HCT116 (cell line): Measurements from ENCODE around the gene POLK. TPM values are rescaled to one million over a fixed set of nuclear protein-coding genes. Genes with fewer than 3 reads are reported as not detected.

Experiments used
- ATAC-seq: fragments of 200-7000 bp; cut with Tn5 transposase; 2 replicates; pipeline ENCODE4 v1.9.1; 2020; ENCODE audit warnings: mild to moderate bottlenecking, moderate library complexity
- BruUV-seq: library from RNA; stranded (reverse); fragments of 400-500 nt; replicated peaks from 2 replicates; lab custom pipeline; 2021; lab: Mats Ljungman, UMichigan
- CTCF ChIA-PET: fragments of 300-600 bp; sonication (Branson Sonifier 250); formaldehyde crosslinking; loops from one replicate; lab custom pipeline; 2021; ENCODE audit warnings: antibody characterized with exemption; lab: Charles Lee
- POLR2A ChIA-PET: fragments of 300-600, 350-600 bp; sonication (Branson Sonifier 250); formaldehyde crosslinking; loops from one replicate; lab custom pipeline; 2021; ENCODE audit warnings: antibody characterized with exemption; lab: Charles Lee
- RAD21 ChIA-PET, 2 experiments: fragments of 300-600 bp; sonication (Branson Sonifier 250); formaldehyde crosslinking; loops; one replicate each; lab custom pipeline; 2023; ENCODE audit warnings: low total read pairs in 2 of 2; ENCODE audit not compliant: uncharacterized antibody in 2 of 2, unreplicated experiment in 2 of 2, low non-redundant PET in 1 of 2; lab: Charles Lee
- DNase-seq: peaks from one replicate; pipeline ENCODE4 v3.0.0-alpha.2; 2010; ENCODE audit warnings: low read depth, low spot score
- H2AFZ ChIP-seq: fragments of 200-600 bp; shearing (Covaris generic), sonication (generic); 2 replicates; pipeline ENCODE4 v1.6.1; 2017; ENCODE audit warnings: low read depth, mixed run types, mixed read lengths, antibody characterized with exemption, low read length; ENCODE audit not compliant: poor library complexity, severe bottlenecking
- H3K27ac ChIP-seq: 2 replicates; pipeline ENCODE4 v1.5.1; 2012; ENCODE audit warnings: low read depth, low read length
- H3K27me3 ChIP-seq: fragments of 200-600 bp; sonication (generic); 2 replicates; pipeline ENCODE4 v1.6.1; 2016; ENCODE audit warnings: mixed run types, low read length, mixed read lengths; ENCODE audit not compliant: insufficient read depth
- H3K36me3 ChIP-seq, 2 experiments: fragments of 200-500 bp in 1 of 2; fragments of 200-600 bp in 1 of 2; sonication (Bioruptor generic) in 1 of 2; sonication (generic) in 1 of 2; 2 replicates each; pipeline versions ENCODE4 v1.5.1 to v1.6.1; 2014 to 2016; ENCODE audit warnings: low read length in 2 of 2, inconsistent platforms in 1 of 2, mixed read lengths in 1 of 2, mixed run types in 1 of 2; ENCODE audit not compliant: insufficient read depth in 2 of 2, control insufficient read depth in 1 of 2
- H3K4me1 ChIP-seq, 2 experiments: fragments of 200-600 bp in 1 of 2; sonication (generic) in 1 of 2; 2 replicates each; pipeline versions ENCODE4 v1.5.1 to v1.6.1; 2012 to 2017; ENCODE audit warnings: low read length in 2 of 2, inconsistent platforms in 1 of 2, mild to moderate bottlenecking in 1 of 2, mixed read lengths in 1 of 2, mixed run types in 1 of 2, moderate library complexity in 1 of 2; ENCODE audit not compliant: insufficient read depth in 2 of 2, control insufficient read depth in 1 of 2
- H3K4me2 ChIP-seq: fragments of 200-600 bp; sonication (generic); 2 replicates; pipeline ENCODE4 v1.6.1; 2017; ENCODE audit warnings: mixed run types, low read length, mixed read lengths
- H3K4me3 ChIP-seq, 2 experiments: fragments of 200-600 bp in 1 of 2; sonication (generic) in 1 of 2; replicated peaks in 1 of 2; 2 replicates each; pipeline ENCODE4 v1.5.1; 2011 to 2016; ENCODE audit warnings: low read length in 2 of 2, control low read depth in 1 of 2, low read depth in 1 of 2, mild to moderate bottlenecking in 1 of 2, mixed read lengths in 1 of 2, mixed run types in 1 of 2
- H3K79me2 ChIP-seq: fragments of 200-600 bp; sonication (generic); 2 replicates; pipeline ENCODE4 v1.6.1; 2017; ENCODE audit warnings: mild to moderate bottlenecking, mixed run types, low read length, moderate library complexity, mixed read lengths; ENCODE audit not compliant: insufficient read depth
- H3K9ac ChIP-seq: fragments of 200-600 bp; sonication (generic); 2 replicates; pipeline ENCODE4 v1.6.1; 2016; ENCODE audit warnings: low read length, mixed read lengths
- H3K9me2 ChIP-seq: fragments of 200-600 bp; sonication (generic), shearing (Covaris generic); 2 replicates; pipeline ENCODE4 v1.6.1; 2017; ENCODE audit warnings: mixed run types, mild to moderate bottlenecking, moderate library complexity; ENCODE audit not compliant: insufficient read depth
- H3K9me3 ChIP-seq, 2 experiments: fragments of 200-500 bp in 1 of 2; fragments of 200-600 bp in 1 of 2; sonication (Bioruptor generic) in 1 of 2; sonication (generic) in 1 of 2; 2 replicates each; pipeline ENCODE4 v1.6.1; 2014 to 2017; ENCODE audit warnings: low read length in 2 of 2, mixed read lengths in 2 of 2, inconsistent platforms in 1 of 2, low read depth in 1 of 2, mild to moderate bottlenecking in 1 of 2, mixed run types in 1 of 2, moderate library complexity in 1 of 2; ENCODE audit not compliant: control insufficient read depth in 1 of 2, insufficient read depth in 1 of 2
- H4K20me1 ChIP-seq: fragments of 200-600 bp; sonication (generic), shearing (Covaris generic); 2 replicates; pipeline ENCODE4 v1.6.1; 2017; ENCODE audit warnings: mixed run types, mild to moderate bottlenecking, moderate library complexity; ENCODE audit not compliant: insufficient read depth
- CBX3 ChIP-seq: IDR thresholded peaks from 2 replicates; pipeline ENCODE4 v1.6.1; 2012; ENCODE audit warnings: low read depth
- CEBPB ChIP-seq: IDR thresholded peaks from 2 replicates; pipeline ENCODE4 v1.6.1; 2012; ENCODE audit warnings: low read depth
- ELF1 ChIP-seq: IDR thresholded peaks from 2 replicates; pipeline ENCODE4 v1.6.1; 2012; ENCODE audit warnings: low read depth, borderline replicate concordance
- EZH2phosphoT487 ChIP-seq: fragments of 200-600 bp; IDR thresholded peaks from 2 replicates; pipeline ENCODE4 v1.6.1; 2018; ENCODE audit warnings: antibody characterized with exemption, borderline replicate concordance
- FOSL1 ChIP-seq: IDR thresholded peaks from 2 replicates; pipeline ENCODE4 v1.6.1; 2012; ENCODE audit warnings: low read depth
- POLR2A ChIP-seq: IDR thresholded peaks from 2 replicates; pipeline ENCODE4 v1.7.0; 2011; ENCODE audit warnings: borderline replicate concordance; ENCODE audit not compliant: insufficient read depth, insufficient read length; ENCODE audit errors: extremely low read depth
- POLR2AphosphoS5 ChIP-seq: IDR thresholded peaks from 2 replicates; pipeline ENCODE4 v1.6.1; 2011; ENCODE audit warnings: mild to moderate bottlenecking, low read depth, low read length, moderate library complexity
- TCF7L2 ChIP-seq: IDR thresholded peaks from 2 replicates; pipeline ENCODE4 v1.7.0; 2011; ENCODE audit warnings: borderline replicate concordance, inconsistent platforms; ENCODE audit not compliant: insufficient read depth, insufficient read length; ENCODE audit errors: extremely low read depth
- intact Hi-C: fragments of 100-400 bp; cut with micrococcal nuclease; formaldehyde crosslinking; loops from 2 replicates; pipeline ENCODE4 v1.10.0; 2022
- total RNA-seq: library from RNA; stranded (reverse); gene quantifications from one replicate; pipeline ENCODE4 v1.2.1, GENCODE V29; 2021; ENCODE audit not compliant: unreplicated experiment
- TF ChIP-seq, protein P1 (sequence below): IDR thresholded peaks from 2 replicates; pipeline ENCODE4 v1.6.1; 2012
- TF ChIP-seq, protein P2 (sequence below): IDR thresholded peaks from 2 replicates; pipeline ENCODE4 v1.6.1; 2012
- TF ChIP-seq, protein P3 (sequence below), 3 experiments: fragments of 200-600 bp in 1 of 3; sonication (generic) in 1 of 3; IDR thresholded peaks in 2 of 3; conservative IDR thresholded peaks in 1 of 3; 2 replicates each; pipeline ENCODE4 v1.5.1; 2012 to 2017; ENCODE audit warnings: low read depth in 2 of 3, low read length in 2 of 3, antibody characterized with exemption in 1 of 3, borderline replicate concordance in 1 of 3, control low read depth in 1 of 3, mild to moderate bottlenecking in 1 of 3, mixed read lengths in 1 of 3, mixed run types in 1 of 3, moderate library complexity in 1 of 3; ENCODE audit not compliant: insufficient read depth in 1 of 3
- TF ChIP-seq, protein P4 (sequence below): IDR thresholded peaks from 2 replicates; pipeline ENCODE4 v1.6.1; 2011; ENCODE audit warnings: mild to moderate bottlenecking, low read length, moderate library complexity; ENCODE audit not compliant: insufficient replicate concordance; ENCODE audit errors: extremely low read depth

POLK gene
- total RNA-seq, 1 experiment from 2014 or later: 17.3 TPM

DNA sequence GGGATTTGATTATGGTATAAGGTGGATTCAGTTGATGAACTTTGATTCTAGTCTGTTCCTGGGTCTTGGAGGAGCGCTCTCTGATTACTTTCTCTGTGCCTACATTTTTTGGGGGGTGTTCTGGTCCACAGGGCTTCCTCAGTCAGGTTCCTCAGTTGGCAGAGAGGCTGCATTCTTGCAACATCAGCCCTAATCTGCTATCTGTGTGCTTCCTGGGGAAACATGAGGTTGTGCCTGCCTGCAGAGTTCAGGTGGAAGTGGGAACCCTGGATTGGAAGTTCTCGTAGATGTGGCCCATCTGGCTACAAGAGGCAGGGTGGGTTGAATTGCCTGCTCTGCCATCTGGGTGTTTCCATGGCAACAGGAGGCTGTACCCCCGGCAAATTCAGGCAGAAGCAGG, 24.5 kb downstream of the POLK start:
- no peaks in the 10 kb centered on the region for H3K27me3 ChIP-seq
- no peak overlapping the region for H2AFZ ChIP-seq
- H3K36me3 ChIP-seq: no peaks in the 10 kb centered on the region
- TF ChIP-seq, protein P1, sequence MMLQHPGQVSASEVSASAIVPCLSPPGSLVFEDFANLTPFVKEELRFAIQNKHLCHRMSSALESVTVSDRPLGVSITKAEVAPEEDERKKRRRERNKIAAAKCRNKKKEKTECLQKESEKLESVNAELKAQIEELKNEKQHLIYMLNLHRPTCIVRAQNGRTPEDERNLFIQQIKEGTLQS: no peak
- TF ChIP-seq FOSL1: no peak
- no peak for TF ChIP-seq TCF7L2
- TF ChIP-seq, protein P2, sequence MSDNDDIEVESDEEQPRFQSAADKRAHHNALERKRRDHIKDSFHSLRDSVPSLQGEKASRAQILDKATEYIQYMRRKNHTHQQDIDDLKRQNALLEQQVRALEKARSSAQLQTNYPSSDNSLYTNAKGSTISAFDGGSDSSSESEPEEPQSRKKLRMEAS: no peak
- H3K9me2 ChIP-seq: no peaks in the 10 kb centered on the region
- H3K9me3 ChIP-seq: no peaks in the 10 kb centered on the region
- ChIA-PET CTCF (no interaction called here), POLR2A (no interaction called here), RAD21 (no interaction called here)
- DNase-seq: no peak
- H3K27ac ChIP-seq: no peak overlapping the region
- no TSS peak for BruUV-seq
- no peak overlapping the region for H3K9ac ChIP-seq
- no peak for ATAC-seq
- peaks cover 37% of the 10 kb centered on the region for H3K79me2 ChIP-seq
- no peak overlapping the region for H3K4me2 ChIP-seq
- H4K20me1 ChIP-seq: no peaks in the 10 kb centered on the region
- no peak overlapping the region for H3K4me3 ChIP-seq
- intact Hi-C loops: no loop called here
- no peaks in the 10 kb centered on the region; a peak in 1 of 4 replicates for H3K4me1 ChIP-seq

DNA sequence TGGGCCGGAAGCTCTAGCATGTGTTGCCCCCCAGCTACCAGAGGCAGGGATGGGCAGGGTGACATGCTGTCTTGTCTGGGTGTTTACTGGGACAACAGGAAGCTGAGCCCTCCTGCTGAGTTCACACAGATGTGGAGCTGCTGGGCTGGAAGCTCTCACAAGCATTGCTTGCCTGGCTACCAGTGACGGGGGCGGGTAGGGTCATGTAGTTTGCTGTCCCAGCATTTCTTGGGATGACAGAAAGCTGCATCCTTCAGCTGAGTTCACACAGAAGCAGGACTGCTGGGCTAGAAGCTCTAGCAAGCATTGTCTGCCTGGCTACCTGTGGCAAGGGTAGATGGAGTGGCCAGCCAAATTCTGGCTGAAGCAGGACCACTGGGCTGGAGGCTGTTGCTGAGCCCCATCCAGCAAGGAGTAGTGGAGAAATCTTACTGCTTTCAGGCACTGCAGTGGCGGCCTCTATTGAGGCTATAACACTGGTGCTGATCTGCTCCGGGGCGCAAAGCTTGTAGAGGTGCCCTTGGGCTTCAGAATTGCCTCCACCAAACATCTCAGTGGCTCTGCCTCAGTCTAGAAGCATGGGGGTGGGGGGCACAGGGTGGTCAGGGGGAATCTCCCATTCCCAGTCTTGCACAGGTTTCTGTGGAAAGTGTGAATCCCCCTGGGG, 25.1 kb downstream of the POLK start:
- Histone ChIP-seq H2AFZ (no peak overlapping the region), H3K4me1 (no peaks in the 10 kb centered on the region; a peak in 1 of 4 replicates), H3K9ac (no peak overlapping the region), H3K36me3 (no peaks in the 10 kb centered on the region), H3K27ac (no peak overlapping the region), H3K4me2 (no peak overlapping the region), H3K79me2 (peaks cover 43% of the 10 kb centered on the region), H4K20me1 (no peaks in the 10 kb centered on the region), H3K4me3 (no peak overlapping the region), H3K27me3 (no peaks in the 10 kb centered on the region), H3K9me3 (no peaks in the 10 kb centered on the region), H3K9me2 (no peaks in the 10 kb centered on the region)
- ATAC-seq (no peak), DNase-seq (no peak)
- RAD21 ChIA-PET: no interaction called here
- POLR2A ChIA-PET: no interaction called here
- BruUV-seq: no TSS peak
- CTCF ChIA-PET: no interaction called here
- intact Hi-C loops: no loop called here
- TF ChIP-seq, protein P3, sequence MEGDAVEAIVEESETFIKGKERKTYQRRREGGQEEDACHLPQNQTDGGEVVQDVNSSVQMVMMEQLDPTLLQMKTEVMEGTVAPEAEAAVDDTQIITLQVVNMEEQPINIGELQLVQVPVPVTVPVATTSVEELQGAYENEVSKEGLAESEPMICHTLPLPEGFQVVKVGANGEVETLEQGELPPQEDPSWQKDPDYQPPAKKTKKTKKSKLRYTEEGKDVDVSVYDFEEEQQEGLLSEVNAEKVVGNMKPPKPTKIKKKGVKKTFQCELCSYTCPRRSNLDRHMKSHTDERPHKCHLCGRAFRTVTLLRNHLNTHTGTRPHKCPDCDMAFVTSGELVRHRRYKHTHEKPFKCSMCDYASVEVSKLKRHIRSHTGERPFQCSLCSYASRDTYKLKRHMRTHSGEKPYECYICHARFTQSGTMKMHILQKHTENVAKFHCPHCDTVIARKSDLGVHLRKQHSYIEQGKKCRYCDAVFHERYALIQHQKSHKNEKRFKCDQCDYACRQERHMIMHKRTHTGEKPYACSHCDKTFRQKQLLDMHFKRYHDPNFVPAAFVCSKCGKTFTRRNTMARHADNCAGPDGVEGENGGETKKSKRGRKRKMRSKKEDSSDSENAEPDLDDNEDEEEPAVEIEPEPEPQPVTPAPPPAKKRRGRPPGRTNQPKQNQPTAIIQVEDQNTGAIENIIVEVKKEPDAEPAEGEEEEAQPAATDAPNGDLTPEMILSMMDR (IDR thresholded peaks at IDR 0.05 in 2 of 3, conservative IDR thresholded peaks at IDR 0.05 in 1 of 3; ENCODE audit: borderline replicate concordance in 1 of 3, insufficient read depth in 1 of 3, low read depth in 2 of 3, low read length in 2 of 3): no peak
- TF ChIP-seq ELF1: no peak
- TF ChIP-seq CEBPB: no peak
- TF ChIP-seq, protein P4, sequence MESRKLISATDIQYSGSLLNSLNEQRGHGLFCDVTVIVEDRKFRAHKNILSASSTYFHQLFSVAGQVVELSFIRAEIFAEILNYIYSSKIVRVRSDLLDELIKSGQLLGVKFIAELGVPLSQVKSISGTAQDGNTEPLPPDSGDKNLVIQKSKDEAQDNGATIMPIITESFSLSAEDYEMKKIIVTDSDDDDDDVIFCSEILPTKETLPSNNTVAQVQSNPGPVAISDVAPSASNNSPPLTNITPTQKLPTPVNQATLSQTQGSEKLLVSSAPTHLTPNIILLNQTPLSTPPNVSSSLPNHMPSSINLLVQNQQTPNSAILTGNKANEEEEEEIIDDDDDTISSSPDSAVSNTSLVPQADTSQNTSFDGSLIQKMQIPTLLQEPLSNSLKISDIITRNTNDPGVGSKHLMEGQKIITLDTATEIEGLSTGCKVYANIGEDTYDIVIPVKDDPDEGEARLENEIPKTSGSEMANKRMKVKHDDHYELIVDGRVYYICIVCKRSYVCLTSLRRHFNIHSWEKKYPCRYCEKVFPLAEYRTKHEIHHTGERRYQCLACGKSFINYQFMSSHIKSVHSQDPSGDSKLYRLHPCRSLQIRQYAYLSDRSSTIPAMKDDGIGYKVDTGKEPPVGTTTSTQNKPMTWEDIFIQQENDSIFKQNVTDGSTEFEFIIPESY: no peak
- no peak for TF ChIP-seq POLR2A
- TF ChIP-seq TCF7L2: no peak
- no peak for TF ChIP-seq EZH2phosphoT487
- TF ChIP-seq POLR2AphosphoS5: no peak
- TF ChIP-seq CBX3: no peak
